K562 (cell line): ENCODE data around the gene NEDD1.
A peak's percentile ranks its signal among the peaks of the same experiment; 100 is the strongest.

Experiments used
- BHLHE40 ChIP-seq: IDR thresholded peaks from 2 replicates; pipeline ENCODE4 v1.6.1; 2011; ENCODE audit warnings: low read length, improper control_type of control experiment
- DNMT1 ChIP-seq: fragments of 450-650 bp; IDR thresholded peaks from 2 replicates; pipeline ENCODE4 v1.6.1; 2016; ENCODE audit warnings: antibody characterized with exemption, mild to moderate bottlenecking
- EZH2 ChIP-seq: IDR thresholded peaks from 2 replicates; pipeline ENCODE4 v1.6.1; 2012; ENCODE audit warnings: low read depth, mild to moderate bottlenecking, inconsistent platforms, low read length, borderline replicate concordance
- GABPA ChIP-seq: fragments of 200-800 bp; sonication (Bioruptor generic); conservative IDR thresholded peaks from 2 replicates; pipeline ENCODE4 v1.6.1; 2016; ENCODE audit warnings: low read depth, missing genetic modification characterization, missing compliant biosample characterization
- MAX ChIP-seq: sonication (generic); formaldehyde crosslinking; IDR thresholded peaks from 2 replicates; pipeline ENCODE4 v1.9.0; 2022; ENCODE audit warnings: mild to moderate bottlenecking, missing genetic modification reagents
- MEF2D ChIP-seq: conservative IDR thresholded peaks from 2 replicates; pipeline ENCODE4 v1.6.1; 2016; ENCODE audit warnings: low read depth, missing genetic modification characterization, missing compliant biosample characterization
- MTA3 ChIP-seq: fragments of 450-650 bp; formaldehyde crosslinking; IDR thresholded peaks from 2 replicates; pipeline ENCODE4 v1.6.1; 2017; ENCODE audit warnings: mild to moderate bottlenecking, borderline replicate concordance
- POLR2AphosphoS5 ChIP-seq: IDR thresholded peaks from 2 replicates; pipeline ENCODE4 v1.6.1; 2011; ENCODE audit warnings: mild to moderate bottlenecking, low read depth, low read length, moderate library complexity; ENCODE audit not compliant: control insufficient read depth, insufficient read depth
- REST ChIP-seq, 2 experiments: fragments of 450-650 bp; formaldehyde crosslinking in 1 of 2; IDR thresholded peaks; 2 replicates each; pipeline versions ENCODE4 v1.4.0 to v1.6.1; 2014 to 2020; ENCODE audit warnings: mild to moderate bottlenecking in 2 of 2, borderline replicate concordance in 1 of 2, low read depth in 1 of 2
- SMC3 ChIP-seq: conservative IDR thresholded peaks from 2 replicates; pipeline ENCODE4 v1.6.1; 2011; ENCODE audit warnings: low read depth, low read length, improper control_type of control experiment; ENCODE audit not compliant: insufficient read depth
- STAT6 ChIP-seq: sonication (generic); formaldehyde crosslinking; IDR thresholded peaks from 2 replicates; pipeline ENCODE4 v1.8.1; 2023; ENCODE audit warnings: mild to moderate bottlenecking, missing genetic modification reagents
- THAP7 ChIP-seq: fragments of 250-450 bp; sonication (Bioruptor Pico); IDR thresholded peaks from 2 replicates; pipeline ENCODE4 v1.5.0; 2021

GRCh38 chr12:96906849-96907670, at the start of gene NEDD1:
- TF ChIP-seq MAX (CRISPR knock-in tag) (no peak; the same call in 1 of the 2 replicates), THAP7 (CRISPR knock-in tag) (no peak), MEF2D (tag) (no peak), EZH2 (no peak), DNMT1 (no peak), MTA3 (peak; percentile 59; the same call in 1 of the 2 replicates), STAT6 (peak; percentile 71; the same call in 1 of the 2 replicates), GABPA (peak; percentile 97), BHLHE40 (0 out of 2 replicates have a peak, but pooled peaks have one; percentile 20), POLR2AphosphoS5 (peak; percentile 63), REST (IDR thresholded peaks at IDR 0.05; ENCODE audit: borderline replicate concordance) (no peak), REST (CRISPR knock-in tag; IDR thresholded peaks at IDR 0.05; ENCODE audit: low read depth) (no peak), SMC3 (no peak)
